Body of pancreas (tissue), 4 donors: ENCODE results near the gene AGAP3.

ENCODE experiments used
- CTCF ChIP-seq, 7 experiments: fragments of 450-650 bp in 4 of 7; fragments of 200-600 bp in 3 of 7; sonication (generic) in 3 of 7; IDR thresholded peaks; one replicate each; pipeline ENCODE4 v1.5.1; 2016 to 2019; ENCODE audit warnings: antibody characterized with exemption in 7 of 7
- POLR2A ChIP-seq, 3 donors: fragments of 450-650 bp; IDR thresholded peaks; one replicate each; pipeline ENCODE4 v1.6.1; 2016; ENCODE audit warnings: antibody characterized with exemption in 3 of 3, mild to moderate bottlenecking in 2 of 3

GRCh38 chr7:151086802-151087244 is 548 bp downstream of the AGAP3 start:
- TF ChIP-seq CTCF (IDR thresholded peaks at IDR 0.05) (no peak), POLR2A (IDR thresholded peaks at IDR 0.05) (no peak)
